Naive thymus-derived CD4-positive, alpha-beta T cell (primary cell): Measurements from ENCODE around the gene LIN7A. TPM values are rescaled to one million over a fixed set of nuclear protein-coding genes. Genes with fewer than 3 reads are reported as not detected.
"Not testable (repeated sequence)": the region's sequence is repeated elsewhere in the genome, so short reads cannot be mapped to it uniquely, and the experiment has no call there.

Source experiments
- ATAC-seq: fragments of 150-1000 bp; cut with Tn5 transposase; 2 replicates; pipeline ENCODE4 v1.10.0; 2021; ENCODE audit warnings: mild to moderate bottlenecking, moderate library complexity
- CTCF ChIA-PET: fragments of 350-600 bp; sonication (Branson Sonifier 250); formaldehyde crosslinking; loops from one replicate; lab custom pipeline; 2021; ENCODE audit warnings: antibody characterized with exemption; lab: Charles Lee
- POLR2A ChIA-PET: fragments of 350-600 bp; sonication (Branson Sonifier 250); formaldehyde crosslinking; loops from one replicate; lab custom pipeline; 2021; ENCODE audit warnings: antibody characterized with exemption, inconsistent platforms; lab: Charles Lee
- DNase-seq, 9 donors: peaks; one replicate each; pipeline versions ENCODE4 v3.0.0 to v3.0.0-alpha.2; 2020 to 2022; ENCODE audit warnings: mixed read lengths in 1 of 9
- H3K27ac ChIP-seq: one replicate; pipeline ENCODE4 v1.7.0; 2013; ENCODE audit warnings: mild to moderate bottlenecking, low read depth, low read length, moderate library complexity
- H3K27me3 ChIP-seq, 2 donors: one replicate each; pipeline ENCODE4 v1.7.0; 2013; ENCODE audit warnings: low read length in 2 of 2, mild to moderate bottlenecking in 2 of 2, moderate library complexity in 2 of 2; ENCODE audit not compliant: control insufficient read depth in 2 of 2, insufficient read depth in 2 of 2
- H3K36me3 ChIP-seq, 3 experiments: 1 replicate in 2 of 3; 2 replicates in 1 of 3; pipeline ENCODE4 v1.7.0; 2013; ENCODE audit warnings: low read length in 3 of 3, mild to moderate bottlenecking in 3 of 3, moderate library complexity in 1 of 3; ENCODE audit not compliant: insufficient read depth in 3 of 3, control insufficient read depth in 2 of 3
- H3K4me1 ChIP-seq, 2 donors: one replicate each; pipeline ENCODE4 v1.7.0; 2013; ENCODE audit warnings: low read length in 2 of 2, mild to moderate bottlenecking in 2 of 2, moderate library complexity in 1 of 2; ENCODE audit not compliant: control insufficient read depth in 2 of 2, insufficient read depth in 2 of 2
- H3K4me3 ChIP-seq: 2 replicates; pipeline ENCODE4 v1.7.0; 2013; ENCODE audit warnings: mild to moderate bottlenecking, low read length
- H3K9me3 ChIP-seq, 3 experiments: 1 replicate in 2 of 3; 2 replicates in 1 of 3; pipeline ENCODE4 v1.7.0; 2013; ENCODE audit warnings: low read length in 3 of 3; ENCODE audit not compliant: control insufficient read depth in 2 of 3
- H3K27ac Mint-ChIP-seq, 9 donors: one replicate each; pipeline ENCODE4 v1.8.0; 2020 to 2022; ENCODE audit warnings: mixed read lengths in 9 of 9, mild to moderate bottlenecking in 8 of 9, moderate library complexity in 5 of 9, inconsistent platforms in 2 of 9
- H3K27me3 Mint-ChIP-seq, 5 donors: one replicate each; pipeline ENCODE4 v1.8.0; 2021 to 2022; ENCODE audit warnings: mixed read lengths in 5 of 5, mild to moderate bottlenecking in 1 of 5
- H3K36me3 Mint-ChIP-seq, 5 donors: one replicate each; pipeline ENCODE4 v1.8.0; 2020 to 2022; ENCODE audit warnings: mixed read lengths in 5 of 5, mild to moderate bottlenecking in 3 of 5, inconsistent platforms in 1 of 5
- H3K4me1 Mint-ChIP-seq, 7 donors: one replicate each; pipeline ENCODE4 v1.8.0; 2020 to 2022; ENCODE audit warnings: mixed read lengths in 7 of 7, mild to moderate bottlenecking in 3 of 7, inconsistent platforms in 1 of 7
- H3K4me3 Mint-ChIP-seq, 10 donors: one replicate each; pipeline ENCODE4 v1.8.0; 2020 to 2022; ENCODE audit warnings: mild to moderate bottlenecking in 10 of 10, mixed read lengths in 10 of 10, moderate library complexity in 6 of 10, inconsistent platforms in 2 of 10
- H3K9me3 Mint-ChIP-seq, 11 donors: one replicate each; pipeline ENCODE4 v1.8.0; 2020 to 2022; ENCODE audit warnings: mixed read lengths in 11 of 11, mild to moderate bottlenecking in 4 of 11, inconsistent platforms in 1 of 11, moderate library complexity in 1 of 11
- intact Hi-C, 2 donors: fragments of 100-400 bp; cut with micrococcal nuclease; formaldehyde crosslinking; loops; one replicate each; pipeline ENCODE4 v1.15.1; 2023
- polyA plus RNA-seq, 2 donors: library from polyadenylated mRNA; unstranded; fragments of 300-500 nt; fragmentation: Illumina TruSeq; gene quantifications; one replicate each; pipeline ENCODE4 v1.2.3, GENCODE V29; 2021
- total RNA-seq, 6 experiments: library from RNA in 5 of 6; stranded (reverse) in 5 of 6; gene quantifications; 1 replicate in 5 of 6; 2 replicates in 1 of 6; pipeline ENCODE4 v1.2.3 and lab custom pipeline; 2021 to 2026

LIN7A gene
- total and polyA plus RNA-seq, 7 experiments from 2014 or later, result 0.27 to 7.1 (median 1.4) TPM; not detected in 4

DNA sequence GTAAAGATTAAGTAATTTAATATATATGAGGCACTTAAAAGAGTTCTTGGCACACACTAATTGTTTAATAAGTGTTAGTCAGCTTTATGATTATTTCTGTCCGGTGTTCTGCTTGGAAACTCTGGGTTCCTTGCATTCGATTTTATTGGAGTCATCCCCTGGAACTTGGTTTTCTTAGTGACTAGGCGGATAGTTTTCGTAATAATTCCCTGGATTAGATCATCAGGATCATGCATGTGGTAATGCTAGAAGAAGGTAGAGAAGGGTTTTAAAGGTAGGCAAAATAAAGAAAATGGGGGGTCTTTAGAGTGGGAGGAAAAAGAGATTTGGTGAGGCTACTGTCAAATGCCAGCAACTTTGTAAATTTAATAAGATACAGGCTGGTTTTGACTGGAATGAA, 132.6 kb downstream of the LIN7A start:
- H3K4me1 Mint-ChIP-seq, result no peaks in the 10 kb centered on the region
- no peak overlapping the region for H3K27ac ChIP-seq
- H3K4me3 ChIP-seq, result no peak overlapping the region
- no peaks in the 10 kb centered on the region for H3K27me3 ChIP-seq
- H3K36me3 Mint-ChIP-seq, result peaks cover 0 to 3% (median 0%) of the 10 kb centered on the region in 5 donors
- H3K4me3 Mint-ChIP-seq, result no peak overlapping the region
- CTCF ChIA-PET, result no interaction called here
- intact Hi-C loops, result no loop called here
- no peak overlapping the region for H3K27ac Mint-ChIP-seq
- no peaks in the 10 kb centered on the region for H3K4me1 ChIP-seq
- ATAC-seq, result no peak
- H3K9me3 Mint-ChIP-seq, result peaks cover 0 to 10% (median 3%) of the 10 kb centered on the region in 11 donors
- no peaks in the 10 kb centered on the region for H3K36me3 ChIP-seq
- DNase-seq, result no peak
- POLR2A ChIA-PET, result interaction anchor here (0.6 kb wide), 1 partner anchor 880 kb away, joined by 3 read pairs; no protein-coding TSS in a partner anchor
- H3K27me3 Mint-ChIP-seq, result no peaks in the 10 kb centered on the region
- H3K9me3 ChIP-seq, result no peaks in the 10 kb centered on the region

DNA sequence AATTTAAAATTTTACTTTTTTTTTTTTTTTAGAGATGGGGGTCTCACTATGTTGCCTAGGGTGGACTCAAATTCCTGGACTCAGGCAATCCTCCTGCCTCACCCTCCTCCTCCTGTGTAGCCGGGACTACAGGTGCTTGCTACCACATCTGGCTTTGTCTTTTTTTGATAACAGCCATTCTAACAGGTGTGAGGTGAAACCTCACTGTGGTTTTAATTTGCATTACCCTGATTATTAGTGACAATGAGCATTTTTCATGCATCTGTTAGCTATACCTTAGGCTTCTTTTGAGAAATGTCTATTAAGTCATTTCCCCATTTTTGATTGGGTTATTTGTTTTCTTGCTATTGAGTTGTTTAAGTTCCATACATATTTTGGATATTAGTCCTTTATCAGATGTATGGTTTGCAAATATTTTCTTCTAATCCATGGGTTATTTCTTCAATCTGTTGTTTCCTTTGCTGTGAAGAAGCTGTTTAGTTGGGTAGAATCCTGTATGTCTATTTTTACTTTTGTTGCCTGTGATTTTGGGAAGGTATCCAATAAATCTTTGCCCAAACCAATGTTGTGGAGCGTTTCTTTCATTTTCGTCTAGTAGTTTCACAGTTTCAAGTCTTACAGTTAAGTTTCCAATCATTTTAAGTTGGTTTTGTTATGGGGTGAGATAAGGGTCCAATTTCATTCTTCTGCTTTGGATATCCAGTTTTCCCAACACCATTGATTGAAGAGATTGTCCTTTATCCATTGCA, 134.9 kb downstream of the LIN7A start:
- Histone ChIP-seq H3K27ac (no peak overlapping the region), H3K36me3 (no peaks in the 10 kb centered on the region), H3K27me3 (no peaks in the 10 kb centered on the region), H3K4me1 (no peaks in the 10 kb centered on the region), H3K4me3 (no peak overlapping the region), H3K9me3 (no peaks in the 10 kb centered on the region)
- ATAC-seq, result no peak
- ChIA-PET POLR2A (no interaction called here), CTCF (no interaction called here)
- intact Hi-C loops, result loop anchor here in 1 of 2 donors (1.0 kb wide), 1 partner anchor 12 kb away; no protein-coding TSS in a partner anchor
- no peaks in the 10 kb centered on the region for H3K27me3 Mint-ChIP-seq
- H3K4me3 Mint-ChIP-seq, result no peak overlapping the region
- H3K27ac Mint-ChIP-seq, result no peak overlapping the region
- H3K36me3 Mint-ChIP-seq, result peaks cover 0 to 3% (median 0%) of the 10 kb centered on the region in 5 donors
- H3K9me3 Mint-ChIP-seq, result peaks cover 0 to 14% (median 2%) of the 10 kb centered on the region in 11 donors
- H3K4me1 Mint-ChIP-seq, result no peaks in the 10 kb centered on the region
- no peak for DNase-seq

DNA sequence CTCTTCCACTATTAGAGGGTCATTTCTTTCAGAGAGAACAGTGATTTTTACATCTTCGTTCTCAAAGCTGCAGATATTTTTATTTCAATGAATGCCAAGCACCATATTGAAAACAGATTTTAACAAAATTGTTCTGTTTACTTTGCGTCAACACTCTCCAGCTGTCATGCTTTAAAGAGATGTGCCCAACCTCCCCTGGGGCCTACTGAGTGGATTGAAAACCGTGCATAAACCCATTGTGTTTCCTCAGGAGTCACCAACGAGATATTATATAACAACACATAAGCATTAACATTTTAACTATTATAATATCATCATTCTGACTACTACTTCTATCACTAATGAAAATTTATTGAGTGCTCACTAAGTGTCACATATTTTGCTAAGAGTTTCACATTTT, 139.5 kb downstream of the LIN7A start:
- Mint-ChIP-seq H3K9me3 (peaks cover 0 to 8% (median 0%) of the 10 kb centered on the region in 11 donors), H3K4me3 (no peak overlapping the region), H3K27me3 (no peaks in the 10 kb centered on the region), H3K4me1 (no peaks in the 10 kb centered on the region), H3K36me3 (no peaks in the 10 kb centered on the region), H3K27ac (no peak overlapping the region)
- ChIA-PET POLR2A (no interaction called here), CTCF (no interaction called here)
- intact Hi-C loops, result no loop called here
- no peak for ATAC-seq
- Histone ChIP-seq H3K27me3 (no peaks in the 10 kb centered on the region), H3K4me3 (no peak overlapping the region), H3K9me3 (no peaks in the 10 kb centered on the region), H3K27ac (no peak overlapping the region), H3K36me3 (no peaks in the 10 kb centered on the region), H3K4me1 (no peaks in the 10 kb centered on the region)
- DNase-seq, result no peak

DNA sequence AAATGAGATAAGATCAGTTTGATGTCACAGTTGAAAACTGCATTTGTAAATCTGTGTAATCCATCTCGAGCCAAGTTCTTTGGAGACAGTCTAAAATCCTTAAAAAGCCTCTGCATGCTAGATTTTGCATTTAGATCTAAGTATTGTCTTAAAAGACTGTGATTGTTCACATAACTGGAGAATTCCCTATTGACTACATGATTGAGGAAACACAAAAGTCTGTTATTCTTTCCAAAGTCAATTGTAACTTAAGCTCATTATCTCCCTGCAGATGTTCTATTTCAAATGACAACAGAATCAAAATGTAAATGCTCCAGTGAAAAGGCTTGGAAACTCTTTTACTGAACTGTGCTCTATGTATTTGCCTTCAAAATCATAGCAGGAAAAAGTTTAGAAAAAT, 143.2 kb downstream of the LIN7A start:
- Mint-ChIP-seq H3K27ac (no peak overlapping the region), H3K36me3 (no peaks in the 10 kb centered on the region), H3K9me3 (peaks cover 0 to 5% (median 0%) of the 10 kb centered on the region in 11 donors), H3K4me3 (no peak overlapping the region), H3K27me3 (no peaks in the 10 kb centered on the region), H3K4me1 (no peaks in the 10 kb centered on the region)
- no peaks in the 10 kb centered on the region for H3K4me1 ChIP-seq
- H3K36me3 ChIP-seq, result no peaks in the 10 kb centered on the region
- H3K9me3 ChIP-seq, result no peaks in the 10 kb centered on the region
- ChIA-PET POLR2A (no interaction called here), CTCF (no interaction called here)
- DNase-seq (no peak), ATAC-seq (no peak)
- H3K4me3 ChIP-seq, result no peak overlapping the region
- intact Hi-C loops, result no loop called here
- H3K27me3 ChIP-seq, result no peaks in the 10 kb centered on the region
- no peak overlapping the region for H3K27ac ChIP-seq

DNA sequence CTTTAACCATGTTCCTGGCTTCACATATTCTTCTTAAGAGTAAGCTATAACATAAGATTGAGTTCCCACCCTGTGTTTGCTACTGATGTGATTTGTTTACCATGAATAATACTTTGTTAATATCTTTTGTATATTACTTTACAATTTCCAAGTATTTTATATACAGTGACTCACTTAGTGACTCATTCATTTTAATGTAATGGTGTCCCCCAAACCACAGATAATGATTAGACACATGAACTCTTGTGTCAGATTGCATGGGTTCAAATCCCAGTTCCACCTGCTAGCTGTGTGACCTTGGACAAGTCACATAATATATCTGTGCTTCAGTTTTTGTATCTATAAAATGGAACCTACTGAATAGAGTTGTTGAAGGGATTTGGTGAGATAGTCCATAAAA, 144.9 kb downstream of the LIN7A start:
- Mint-ChIP-seq H3K27me3 (no peaks in the 10 kb centered on the region), H3K4me1 (no peaks in the 10 kb centered on the region), H3K4me3 (no peak overlapping the region), H3K36me3 (no peaks in the 10 kb centered on the region), H3K9me3 (peaks cover 0 to 3% (median 0%) of the 10 kb centered on the region in 11 donors), H3K27ac (no peak overlapping the region)
- Histone ChIP-seq H3K4me3 (no peak overlapping the region), H3K9me3 (no peaks in the 10 kb centered on the region), H3K27me3 (no peaks in the 10 kb centered on the region), H3K36me3 (no peaks in the 10 kb centered on the region), H3K4me1 (no peaks in the 10 kb centered on the region), H3K27ac (no peak overlapping the region)
- intact Hi-C loops, result no loop called here
- CTCF ChIA-PET, result no interaction called here
- DNase-seq, result no peak
- ATAC-seq, result no peak
- POLR2A ChIA-PET, result no interaction called here

DNA sequence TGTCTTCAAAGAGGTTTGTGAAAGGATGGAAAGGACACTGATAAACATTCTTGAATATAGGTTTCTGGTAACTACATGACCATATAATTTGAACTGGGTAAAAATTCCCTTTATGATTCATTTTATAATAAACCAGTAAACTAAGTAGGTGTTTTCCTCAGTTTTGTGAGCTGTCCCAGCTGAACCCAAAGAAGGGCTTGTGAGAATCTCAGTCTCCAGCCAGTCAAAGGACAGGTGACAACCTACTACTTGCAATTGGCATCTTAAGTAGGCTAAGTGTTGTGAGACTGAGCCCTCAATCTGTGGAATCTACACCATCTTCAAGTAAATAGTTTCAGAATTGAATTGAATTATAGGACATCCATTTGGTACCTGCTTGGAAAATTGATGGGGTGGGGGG, 145.9 kb downstream of the LIN7A start:
- H3K27ac ChIP-seq, result no peak overlapping the region
- no peaks in the 10 kb centered on the region for H3K4me1 ChIP-seq
- POLR2A ChIA-PET, result no interaction called here
- Mint-ChIP-seq H3K27ac (no peak overlapping the region), H3K4me1 (no peaks in the 10 kb centered on the region), H3K4me3 (no peak overlapping the region), H3K36me3 (no peaks in the 10 kb centered on the region), H3K27me3 (no peaks in the 10 kb centered on the region), H3K9me3 (peaks cover 0 to 9% (median 0%) of the 10 kb centered on the region in 11 donors)
- no peaks in the 10 kb centered on the region for H3K36me3 ChIP-seq
- no peak overlapping the region for H3K4me3 ChIP-seq
- no peaks in the 10 kb centered on the region for H3K27me3 ChIP-seq
- ATAC-seq (no peak), DNase-seq (no peak)
- H3K9me3 ChIP-seq, result no peaks in the 10 kb centered on the region
- CTCF ChIA-PET, result no interaction called here
- intact Hi-C loops, result loop anchor here in 1 of 2 donors (1.0 kb wide), 1 partner anchor 11 kb away; no protein-coding TSS in a partner anchor

DNA sequence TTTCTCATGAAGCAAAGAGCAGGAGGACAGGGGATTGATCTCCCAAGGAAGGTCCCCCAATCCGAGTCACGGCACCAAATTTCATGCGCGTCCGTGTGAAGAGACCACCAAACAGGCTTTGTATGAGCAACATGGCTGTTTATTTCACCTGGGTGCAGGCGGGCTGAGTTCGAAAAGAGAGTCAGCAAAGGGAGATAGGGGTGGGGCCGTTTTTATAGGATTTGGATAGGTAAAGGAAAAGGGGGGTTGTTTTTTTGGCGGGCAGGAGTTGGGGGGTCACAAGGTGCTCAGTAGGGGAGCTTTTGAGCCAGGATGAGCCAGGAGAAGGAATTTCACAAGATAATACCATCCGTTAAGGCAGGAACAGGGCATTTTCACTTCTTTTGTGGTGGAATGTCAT, 149.3 kb downstream of the LIN7A start:
- H3K27ac ChIP-seq, H3K27me3 Mint-ChIP-seq, CTCF ChIA-PET, H3K4me1 ChIP-seq, DNase-seq, H3K4me3 ChIP-seq, intact Hi-C loops, H3K27me3 ChIP-seq, ATAC-seq, POLR2A ChIA-PET, H3K36me3 Mint-ChIP-seq, H3K9me3 ChIP-seq, H3K4me3 Mint-ChIP-seq, H3K36me3 ChIP-seq, H3K4me1 Mint-ChIP-seq: not testable (repeated sequence)
- H3K9me3 Mint-ChIP-seq, result peaks cover 0 to 24% (median 0%) of the 10 kb centered on the region in 11 donors
- H3K27ac Mint-ChIP-seq, result peak overlapping the region in 1 of 9 donors; percentile 17
